ES-I3 (cell line): Measurements from ENCODE around the gene DHPS.

Experiments used
- H3K36me3 ChIP-seq: 2 replicates; pipeline ENCODE4 v1.6.1; 2013; ENCODE audit warnings: mild to moderate bottlenecking, low read length, control low read depth, moderate library complexity; ENCODE audit not compliant: insufficient read depth
- H3K4me1 ChIP-seq: 2 replicates; pipeline ENCODE4 v1.6.1; 2013; ENCODE audit warnings: mild to moderate bottlenecking, control low read depth, low read length; ENCODE audit not compliant: insufficient read depth
- H3K9ac ChIP-seq: 2 replicates; pipeline ENCODE4 v1.6.1; 2013; ENCODE audit warnings: low read depth, mild to moderate bottlenecking, low read length, moderate library complexity
- H3K9me3 ChIP-seq: 2 replicates; pipeline ENCODE4 v1.6.1; 2013; ENCODE audit warnings: mild to moderate bottlenecking, low read length, moderate library complexity; ENCODE audit not compliant: control insufficient read depth, insufficient read depth

DHPS gene

DNA sequence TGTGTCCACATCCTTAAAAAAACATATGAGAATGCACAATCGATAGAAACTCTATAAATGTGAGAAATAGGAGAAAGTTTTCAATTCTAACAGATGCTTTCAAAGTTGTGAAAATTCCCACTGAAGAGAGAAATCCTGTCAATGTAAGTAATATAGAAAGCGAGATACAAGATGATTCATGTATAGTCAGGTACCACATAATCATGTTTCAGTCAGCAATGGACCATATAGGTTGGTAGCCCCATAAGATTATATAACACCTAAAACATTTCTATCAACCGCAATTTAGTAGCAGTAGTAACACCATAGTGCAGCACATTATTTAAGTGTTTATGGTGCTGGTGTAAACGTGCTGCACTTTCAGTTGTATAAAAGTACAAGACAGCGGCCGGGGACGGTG lies 52.5 kb downstream of the DHPS start:
- no peak overlapping the region for H3K9ac ChIP-seq
- peaks cover 40% of the 10 kb centered on the region for H3K9me3 ChIP-seq
- H3K36me3 ChIP-seq, result peaks cover 51% of the 10 kb centered on the region
- no peaks in the 10 kb centered on the region for H3K4me1 ChIP-seq

DNA sequence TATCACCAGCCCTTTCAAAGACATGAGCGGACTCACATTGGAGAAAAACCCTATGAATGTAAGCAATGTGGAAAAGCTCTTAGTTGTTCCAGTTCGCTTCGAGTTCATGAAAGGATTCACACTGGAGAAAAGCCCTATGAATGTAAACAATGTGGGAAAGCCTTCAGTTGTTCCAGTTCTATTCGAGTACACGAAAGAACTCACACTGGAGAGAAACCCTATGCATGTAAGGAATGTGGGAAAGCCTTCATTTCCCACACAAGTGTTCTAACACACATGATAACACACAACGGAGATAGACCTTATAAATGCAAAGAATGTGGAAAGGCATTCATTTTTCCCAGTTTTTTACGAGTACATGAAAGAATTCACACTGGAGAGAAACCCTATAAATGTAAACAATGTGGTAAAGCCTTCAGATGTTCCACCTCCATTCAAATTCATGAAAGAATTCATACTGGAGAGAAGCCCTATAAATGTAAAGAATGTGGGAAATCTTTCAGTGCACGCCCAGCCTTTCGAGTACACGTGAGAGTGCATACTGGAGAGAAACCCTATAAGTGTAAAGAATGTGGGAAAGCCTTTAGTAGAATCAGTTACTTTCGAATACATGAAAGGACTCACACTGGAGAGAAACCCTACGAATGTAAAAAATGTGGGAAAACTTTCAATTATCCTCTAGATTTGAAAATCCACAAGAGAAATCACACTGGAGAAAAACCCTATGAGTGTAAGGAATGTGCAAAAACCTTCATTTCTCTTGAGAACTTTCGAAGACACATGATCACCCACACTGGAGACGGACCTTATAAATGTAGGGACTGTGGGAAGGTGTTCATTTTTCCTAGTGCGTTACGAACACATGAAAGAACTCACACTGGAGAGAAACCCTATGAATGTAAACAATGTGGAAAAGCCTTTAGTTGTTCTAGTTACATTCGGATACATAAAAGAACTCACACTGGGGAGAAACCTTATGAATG lies 53.3 kb downstream of the DHPS start:
- Histone ChIP-seq H3K9me3 (peaks cover 43% of the 10 kb centered on the region), H3K9ac (no peak overlapping the region), H3K36me3 (peaks cover 54% of the 10 kb centered on the region), H3K4me1 (no peaks in the 10 kb centered on the region)

DNA sequence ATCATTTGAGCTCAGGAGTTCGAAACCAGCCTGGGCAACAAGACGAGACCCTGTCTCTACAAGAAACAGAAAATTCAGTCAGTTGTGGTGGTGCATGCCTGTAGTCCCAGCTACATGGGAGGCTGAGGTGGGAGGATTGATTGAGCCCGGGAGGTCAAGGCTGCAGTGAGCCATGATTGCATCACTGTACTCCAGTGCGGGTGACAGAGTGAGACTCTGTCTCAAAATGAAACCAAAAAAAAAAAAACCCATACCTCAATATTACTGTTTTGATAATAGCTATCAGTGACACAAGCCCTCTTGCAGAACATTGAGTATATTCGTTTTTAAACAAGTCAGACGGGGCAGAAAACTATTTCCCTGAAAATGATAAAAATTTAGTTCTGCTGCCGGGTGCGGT lies 54.7 kb downstream of the DHPS start:
- H3K36me3 ChIP-seq, result peaks cover 55% of the 10 kb centered on the region
- no peaks in the 10 kb centered on the region for H3K4me1 ChIP-seq
- H3K9ac ChIP-seq, result no peak overlapping the region
- peaks cover 45% of the 10 kb centered on the region for H3K9me3 ChIP-seq
